HL-60/S4 (cell line): Measurements from ENCODE around the gene C19orf33.

Source experiments
- in situ Hi-C: fragments of 300-500 bp; cut with MboI; formaldehyde crosslinking; loops from 2 replicates; pipeline ENCODE4 v1.14.3; 2022; ENCODE audit warnings: low sequenced_read_pairs

C19orf33 gene

GRCh38 chr19:38335949-38336637 lies 32.0 kb downstream of the C19orf33 start:
- in situ Hi-C loops = loop anchor here (10.0 kb wide), 1 partner anchor 431 kb away; the partner anchor contains the start of genes SIPA1L3 and WDR87

GRCh38 chr19:38336638-38337359 lies 32.7 kb downstream of the C19orf33 start:
- in situ Hi-C loops = loop anchor here (10.0 kb wide), 1 partner anchor 432 kb away; the partner anchor contains the start of genes SIPA1L3 and WDR87

- in situ Hi-C loops = loop anchor here (10.0 kb wide), 1 partner anchor 433 kb away; the partner anchor contains the start of genes SIPA1L3 and WDR87
These were observed 33.3 kb downstream of the C19orf33 start for GRCh38 chr19:38337360-38337653.

- in situ Hi-C loops = loop anchor here (10.0 kb wide), 1 partner anchor 434 kb away; the partner anchor contains the start of genes SIPA1L3 and WDR87
These were observed 35.0 kb downstream of the C19orf33 start for GRCh38 chr19:38339011-38339410.

- in situ Hi-C loops = no loop called here
These were observed 36.9 kb downstream of the C19orf33 start for GRCh38 chr19:38340927-38341326.

- in situ Hi-C loops = no loop called here
These were observed 42.8 kb downstream of the C19orf33 start for GRCh38 chr19:38346837-38347236.

- in situ Hi-C loops = no loop called here
These were observed 46.8 kb downstream of the C19orf33 start for GRCh38 chr19:38350883-38351282.

- in situ Hi-C loops = no loop called here
These were observed 47.9 kb downstream of the C19orf33 start for GRCh38 chr19:38351865-38352395.

GRCh38 chr19:38352611-38353010 lies 48.6 kb downstream of the C19orf33 start:
- in situ Hi-C loops = no loop called here
